Measurements from ENCODE around the gene SH3BP4.

GRCh38 chr2:234939996-234940395, 11.8 kb upstream of the SH3BP4 start:
- TF ChIP-seq CTCF (IDR thresholded peaks at IDR 0.05) (no peak), POLR2A (IDR thresholded peaks at IDR 0.05; ENCODE audit: low read length) (no peak), HMGXB4 (CRISPR knock-in tag; IDR thresholded peaks at IDR 0.05; ENCODE audit: borderline replicate concordance) (no peak), POLR2AphosphoS2 (conservative IDR thresholded peaks at IDR 0.05; ENCODE audit: low read length) (no peak), ZNF302 (CRISPR knock-in tag; IDR thresholded peaks at IDR 0.05) (no peak), EP300 (IDR thresholded peaks at IDR 0.05) (no peak), RARB (CRISPR knock-in tag; IDR thresholded peaks at IDR 0.05) (no peak), BHLHE40 (IDR thresholded peaks at IDR 0.05; ENCODE audit: low read depth, low read length) (no peak), USF2 (IDR thresholded peaks at IDR 0.05) (no peak), CEBPB (IDR thresholded peaks at IDR 0.05) (no peak)

All from A549 (cell line).